Subcutaneous abdominal adipose tissue (tissue), 5 donors: Measurements from ENCODE around the gene NDRG2.

Experiments used
- H3K27ac ChIP-seq: one replicate; pipeline ENCODE4 v1.7.0; 2013; ENCODE audit warnings: low read depth, mild to moderate bottlenecking, inconsistent platforms, low read length, moderate library complexity
- H3K27me3 ChIP-seq, 5 donors: one replicate each; pipeline ENCODE4 v1.7.0; 2013; ENCODE audit warnings: low read length in 5 of 5, inconsistent platforms in 1 of 5; ENCODE audit not compliant: control insufficient read depth in 5 of 5, insufficient read depth in 4 of 5
- H3K36me3 ChIP-seq, 5 donors: one replicate each; pipeline ENCODE4 v1.7.0; 2013; ENCODE audit warnings: low read length in 5 of 5; ENCODE audit not compliant: control insufficient read depth in 5 of 5, insufficient read depth in 5 of 5
- H3K4me1 ChIP-seq, 5 donors: one replicate each; pipeline ENCODE4 v1.7.0; 2013; ENCODE audit warnings: low read length in 5 of 5, mild to moderate bottlenecking in 3 of 5, moderate library complexity in 1 of 5; ENCODE audit not compliant: control insufficient read depth in 5 of 5, insufficient read depth in 5 of 5
- H3K4me3 ChIP-seq, 5 donors: one replicate each; pipeline ENCODE4 v1.7.0; 2013; ENCODE audit warnings: low read length in 5 of 5, low read depth in 1 of 5
- H3K9ac ChIP-seq, 5 donors: one replicate each; pipeline ENCODE4 v1.7.0; 2013; ENCODE audit warnings: low read length in 5 of 5, mild to moderate bottlenecking in 4 of 5, moderate library complexity in 3 of 5
- H3K9me3 ChIP-seq, 5 donors: one replicate each; pipeline ENCODE4 v1.7.0; 2013; ENCODE audit warnings: low read length in 5 of 5; ENCODE audit not compliant: control insufficient read depth in 5 of 5
- donor health status: healthy.
- donor health status: healthy.
- donor health status: healthy.
- donor health status: healthy.
- donor health status: healthy.

NDRG2 gene

DNA sequence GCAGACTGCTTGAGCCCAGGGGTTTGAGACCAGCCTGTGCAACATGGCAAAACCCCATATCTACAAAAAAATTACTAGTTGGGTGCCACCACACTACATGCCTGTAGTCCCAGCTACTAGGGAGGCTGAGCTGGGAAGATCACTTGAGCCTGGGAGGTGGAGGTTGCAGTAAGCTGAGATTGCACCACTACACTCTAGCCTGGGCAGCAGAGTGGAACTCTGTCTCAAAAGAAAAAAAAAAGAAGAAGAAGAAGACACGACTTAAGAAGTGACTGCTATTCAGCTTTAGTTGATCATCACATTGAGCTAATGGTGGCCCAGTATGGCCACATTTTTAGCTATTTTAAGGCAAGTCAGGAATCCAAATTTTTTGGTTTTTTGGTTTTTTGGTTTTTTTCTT, 44.0 kb downstream of the NDRG2 start:
- Histone ChIP-seq H3K9ac (no peak overlapping the region), H3K9me3 (no peaks in the 10 kb centered on the region), H3K27ac (no peak overlapping the region), H3K27me3 (peaks cover 0 to 3% (median 0%) of the 10 kb centered on the region in 5 donors), H3K4me1 (no peaks in the 10 kb centered on the region), H3K36me3 (no peaks in the 10 kb centered on the region), H3K4me3 (no peak overlapping the region)

DNA sequence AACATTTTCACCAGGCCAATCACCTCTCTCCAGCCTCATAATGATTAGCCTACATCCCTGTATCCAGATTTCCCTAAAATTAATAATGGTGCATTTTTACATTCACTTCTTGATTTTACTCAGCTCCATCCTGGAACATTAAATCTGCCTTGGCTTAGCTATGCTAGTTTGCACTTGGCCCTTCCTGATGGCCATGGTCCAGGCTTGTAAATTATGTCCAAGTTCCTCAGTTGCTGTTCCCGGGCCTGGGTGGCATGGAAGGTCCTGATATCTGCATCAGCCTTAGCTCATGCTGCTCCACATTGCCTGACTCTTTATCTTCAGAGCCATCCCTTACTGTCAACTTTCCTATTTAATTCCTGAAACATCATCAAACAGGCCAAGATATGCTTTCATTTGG, 46.2 kb downstream of the NDRG2 start:
- H3K27me3 ChIP-seq = peaks cover 0 to 3% (median 0%) of the 10 kb centered on the region in 5 donors
- H3K4me1 ChIP-seq = no peaks in the 10 kb centered on the region
- H3K9ac ChIP-seq = no peak overlapping the region
- no peak overlapping the region for H3K27ac ChIP-seq
- no peaks in the 10 kb centered on the region for H3K9me3 ChIP-seq
- no peak overlapping the region for H3K4me3 ChIP-seq
- H3K36me3 ChIP-seq = no peaks in the 10 kb centered on the region

DNA sequence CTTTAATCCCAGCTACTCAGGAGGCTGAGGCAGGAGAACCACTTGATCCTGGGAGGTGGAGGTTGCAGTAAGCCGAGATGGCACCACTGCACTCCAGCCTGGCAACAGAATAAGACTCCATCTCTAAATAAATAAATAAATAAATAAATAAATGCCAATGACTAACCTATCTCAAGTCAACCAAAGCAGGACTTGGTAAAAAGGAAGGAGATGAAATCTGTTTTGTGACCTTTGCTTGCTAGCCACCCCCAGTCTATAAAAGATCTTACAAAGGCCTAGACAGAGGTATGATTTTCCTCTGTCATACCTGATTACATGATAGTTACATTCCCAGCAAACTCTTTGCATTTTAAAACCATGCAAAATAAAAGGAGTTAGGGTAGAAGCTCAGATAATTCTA, 48.6 kb downstream of the NDRG2 start:
- H3K36me3 ChIP-seq = no peaks in the 10 kb centered on the region
- H3K4me3 ChIP-seq = no peak overlapping the region
- H3K9ac ChIP-seq = no peak overlapping the region
- no peaks in the 10 kb centered on the region for H3K9me3 ChIP-seq
- H3K27ac ChIP-seq = no peak overlapping the region
- H3K4me1 ChIP-seq = peaks cover 2 to 6% (median 5%) of the 10 kb centered on the region in 5 donors
- peaks cover 0 to 3% (median 0%) of the 10 kb centered on the region in 5 donors for H3K27me3 ChIP-seq

DNA sequence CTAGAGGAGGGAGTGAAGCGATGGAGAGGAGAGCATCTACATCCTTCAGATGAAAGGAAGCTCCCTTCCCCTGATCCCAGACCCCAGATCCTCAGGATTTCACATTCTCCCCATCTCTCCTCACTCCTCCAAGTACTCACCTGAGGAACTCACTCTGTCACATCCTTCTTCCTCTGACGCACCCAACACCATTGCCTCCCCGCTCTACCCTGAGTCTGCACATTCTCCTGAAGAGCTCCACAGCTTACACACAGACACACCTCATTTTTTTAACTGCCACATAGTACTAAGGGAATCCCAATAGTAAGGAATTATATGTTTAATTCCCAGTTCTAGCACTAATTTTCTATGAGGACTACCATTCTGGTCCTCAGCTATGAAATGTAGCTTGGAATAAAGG, 51.4 kb downstream of the NDRG2 start:
- Histone ChIP-seq H3K4me3 (no peak overlapping the region), H3K27me3 (no peaks in the 10 kb centered on the region), H3K27ac (no peak overlapping the region), H3K4me1 (peaks cover 2 to 15% (median 14%) of the 10 kb centered on the region in 5 donors), H3K36me3 (no peaks in the 10 kb centered on the region), H3K9ac (no peak overlapping the region), H3K9me3 (no peaks in the 10 kb centered on the region)

DNA sequence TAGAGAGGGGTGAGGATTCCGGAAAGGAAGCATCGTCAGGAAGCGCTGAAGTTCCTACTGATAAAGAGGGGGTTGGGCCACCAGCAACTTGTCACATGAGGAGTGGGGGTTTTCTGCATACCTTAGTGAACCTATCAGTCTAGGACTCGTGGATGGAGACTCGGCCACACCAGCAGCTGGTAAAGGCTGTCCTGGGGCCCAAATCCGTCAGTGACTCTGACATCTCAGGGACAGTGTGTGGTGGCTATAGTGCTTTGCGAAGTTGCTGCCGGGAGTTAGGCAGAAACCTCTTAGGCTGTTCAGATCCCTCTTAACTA, 53.2 kb downstream of the NDRG2 start:
- H3K4me1 ChIP-seq = peaks cover 2 to 15% (median 14%) of the 10 kb centered on the region in 5 donors
- peak overlapping the region; percentile 63 to 89 (median 86) for H3K4me3 ChIP-seq
- H3K36me3 ChIP-seq = no peaks in the 10 kb centered on the region
- H3K27ac ChIP-seq = no peak overlapping the region
- H3K9ac ChIP-seq = peak overlapping the region in 2 of 5 donors; percentile 65 to 81
- H3K27me3 ChIP-seq = no peaks in the 10 kb centered on the region
- H3K9me3 ChIP-seq = no peaks in the 10 kb centered on the region

DNA sequence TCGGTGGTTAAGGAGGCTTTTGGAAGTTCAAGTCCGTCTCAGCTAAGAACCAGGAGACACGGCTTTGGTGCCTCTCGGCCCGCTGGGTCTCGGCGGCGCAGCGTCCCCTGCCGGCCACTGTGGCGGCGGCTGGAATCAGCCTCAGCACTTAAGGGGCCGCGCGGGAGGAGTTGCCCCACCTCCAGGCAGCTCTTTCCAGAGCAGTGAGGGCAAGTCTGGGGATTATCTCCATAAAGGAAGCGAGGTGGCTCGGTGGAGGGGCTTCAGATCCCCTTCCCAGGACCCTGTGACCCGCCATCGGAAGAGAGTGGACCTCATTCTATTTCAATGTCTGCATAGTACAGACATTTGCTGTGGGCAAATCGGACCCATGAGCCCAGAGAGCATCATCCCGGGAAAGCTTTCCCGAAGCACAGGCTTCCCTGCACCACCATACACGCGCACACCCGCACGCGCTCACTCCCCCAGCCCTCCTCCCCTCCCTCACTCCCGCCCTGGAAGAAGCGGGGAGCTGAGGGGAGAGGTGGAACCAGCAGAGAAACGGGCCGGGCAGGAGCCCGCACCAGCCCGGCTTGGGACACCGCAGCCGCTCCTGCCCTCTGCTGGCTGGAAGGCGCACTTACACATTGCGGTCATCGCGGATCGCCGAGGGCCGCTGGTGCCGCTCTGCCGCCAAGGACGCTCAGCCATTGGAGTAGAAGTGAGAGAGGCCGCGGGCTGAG, 53.7 kb downstream of the NDRG2 start:
- Histone ChIP-seq H3K9ac (peak overlapping the region in 4 of 5 donors; percentile 71 to 81 (median 78)), H3K36me3 (no peaks in the 10 kb centered on the region), H3K27ac (peak overlapping the region; percentile 60)

DNA sequence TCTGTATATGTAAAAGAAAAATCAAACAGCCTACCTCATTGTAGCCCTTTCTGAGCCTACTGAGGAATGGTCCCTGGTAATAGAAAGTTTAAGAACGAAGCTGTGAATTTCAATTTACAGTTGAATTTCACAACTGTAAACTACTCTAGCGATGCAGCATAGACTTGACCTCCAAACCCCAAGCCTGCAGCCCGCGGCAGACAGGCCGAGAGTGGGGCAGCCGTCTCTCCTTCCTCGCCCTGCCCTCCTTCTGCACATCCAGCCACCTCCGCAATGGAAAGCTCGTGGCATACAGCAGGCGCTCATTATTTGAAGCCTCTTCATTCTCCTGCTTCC, 54.2 kb downstream of the NDRG2 start:
- Histone ChIP-seq H3K4me1 (peaks cover 2 to 15% (median 14%) of the 10 kb centered on the region in 5 donors), H3K27me3 (no peaks in the 10 kb centered on the region), H3K9ac (peak overlapping the region in 4 of 5 donors; percentile 71 to 81 (median 78)), H3K27ac (peak overlapping the region; percentile 60), H3K4me3 (peak overlapping the region; percentile 49 to 89 (median 86)), H3K9me3 (no peaks in the 10 kb centered on the region), H3K36me3 (no peaks in the 10 kb centered on the region)

More for the DNA sequence above, 53.7 kb downstream of the NDRG2 start:
- Histone ChIP-seq H3K4me1 (peaks cover 2 to 15% (median 14%) of the 10 kb centered on the region in 5 donors), H3K9me3 (no peaks in the 10 kb centered on the region), H3K27me3 (no peaks in the 10 kb centered on the region), H3K4me3 (peak overlapping the region; percentile 84 to 94 (median 86))

DNA sequence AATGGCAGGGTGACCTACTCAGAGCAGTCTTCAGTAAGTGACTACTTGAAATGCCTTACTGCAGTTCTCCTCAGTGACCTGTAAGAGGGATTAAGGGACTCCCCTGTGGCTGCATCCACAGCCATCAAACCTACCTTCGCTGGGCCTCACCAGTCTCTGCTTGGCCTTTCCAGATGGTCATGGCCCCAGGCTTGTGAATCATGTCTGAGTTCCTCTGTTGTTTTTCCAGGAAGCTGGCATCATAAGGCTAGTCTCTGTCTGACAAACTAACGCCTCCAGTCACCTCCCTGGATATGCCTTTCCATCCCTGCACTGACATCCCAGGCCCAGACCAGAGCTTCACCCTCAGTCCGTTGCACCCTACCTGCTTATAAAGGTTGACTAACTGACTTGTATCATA, 55.5 kb downstream of the NDRG2 start:
- Histone ChIP-seq H3K4me1 (peaks cover 2 to 15% (median 14%) of the 10 kb centered on the region in 5 donors), H3K9me3 (no peaks in the 10 kb centered on the region), H3K9ac (no peak overlapping the region), H3K27ac (no peak overlapping the region), H3K4me3 (no peak overlapping the region), H3K27me3 (peaks cover 0 to 4% (median 1%) of the 10 kb centered on the region in 5 donors), H3K36me3 (no peaks in the 10 kb centered on the region)
